Colonic mucosa (tissue), 4 donors: Measurements from ENCODE around the gene SDHB. TPM values are rescaled to one million over a fixed set of nuclear protein-coding genes. Genes with fewer than 3 reads are reported as not detected.
"Not testable (repeated sequence)": the region's sequence is repeated elsewhere in the genome, so short reads cannot be mapped to it uniquely, and the experiment has no call there.

Source experiments
- DNase-seq: peaks from one replicate; pipeline ENCODE4 v3.0.0-alpha.2; 2020
- H3K27ac ChIP-seq: fragments of 200-600 bp; one replicate; pipeline ENCODE4 v1.8.0; 2021
- H3K27me3 ChIP-seq: fragments of 200-600 bp; one replicate; pipeline ENCODE4 v1.8.0; 2021
- H3K36me3 ChIP-seq: fragments of 200-600 bp; one replicate; pipeline ENCODE4 v1.8.0; 2021
- H3K4me1 ChIP-seq: fragments of 200-600 bp; one replicate; pipeline ENCODE4 v1.8.0; 2021; ENCODE audit warnings: mild to moderate bottlenecking
- H3K4me3 ChIP-seq: fragments of 200-600 bp; one replicate; pipeline ENCODE4 v1.8.0; 2021
- H3K9ac ChIP-seq, 2 donors: one replicate each; pipeline ENCODE4 v1.7.0; 2013; ENCODE audit warnings: control low read depth in 2 of 2, low read depth in 2 of 2, low read length in 2 of 2
- H3K9me3 ChIP-seq: fragments of 200-600 bp; one replicate; pipeline ENCODE4 v1.8.0; 2021
- intact Hi-C: fragments of 100-400 bp; cut with DNase I; formaldehyde crosslinking; loops from one replicate; pipeline ENCODE4 v1.14.1; 2022
- total RNA-seq, 2 donors: library from RNA; stranded (reverse); fragmentation: NEBNext Ultra II Directional in 1 of 2; extraction: Animal tissue kit (Norgen Biotek cat#: 25700) in 1 of 2; gene quantifications; one replicate each; pipeline ENCODE4 v1.2.1, GENCODE V29; 2021
- TF ChIP-seq, protein P1 (sequence below): fragments of 200-600 bp; IDR thresholded peaks from one replicate; pipeline ENCODE4 v1.8.0; 2022; ENCODE audit warnings: antibody characterized with exemption, mild to moderate bottlenecking
- donor health status: healthy.
- donor health status: DM: no; HTN: no; CAD: no.
- donor health status: DM: no; HTN: no; CAD: no.

SDHB gene
- total RNA-seq, 2 donors from 2014 or later, result 208 to 229 TPM

GRCh38 chr1:17067465-17068240 is 13.8 kb upstream of the SDHB start:
- H3K27me3 ChIP-seq, result no peaks in the 10 kb centered on the region
- no peak for DNase-seq
- H3K4me3 ChIP-seq, result no peak overlapping the region
- H3K27ac ChIP-seq, result no peak overlapping the region
- H3K4me1 ChIP-seq, result no peaks in the 10 kb centered on the region
- H3K36me3 ChIP-seq, result no peaks in the 10 kb centered on the region
- no peak overlapping the region for H3K9ac ChIP-seq
- TF ChIP-seq, protein P1, sequence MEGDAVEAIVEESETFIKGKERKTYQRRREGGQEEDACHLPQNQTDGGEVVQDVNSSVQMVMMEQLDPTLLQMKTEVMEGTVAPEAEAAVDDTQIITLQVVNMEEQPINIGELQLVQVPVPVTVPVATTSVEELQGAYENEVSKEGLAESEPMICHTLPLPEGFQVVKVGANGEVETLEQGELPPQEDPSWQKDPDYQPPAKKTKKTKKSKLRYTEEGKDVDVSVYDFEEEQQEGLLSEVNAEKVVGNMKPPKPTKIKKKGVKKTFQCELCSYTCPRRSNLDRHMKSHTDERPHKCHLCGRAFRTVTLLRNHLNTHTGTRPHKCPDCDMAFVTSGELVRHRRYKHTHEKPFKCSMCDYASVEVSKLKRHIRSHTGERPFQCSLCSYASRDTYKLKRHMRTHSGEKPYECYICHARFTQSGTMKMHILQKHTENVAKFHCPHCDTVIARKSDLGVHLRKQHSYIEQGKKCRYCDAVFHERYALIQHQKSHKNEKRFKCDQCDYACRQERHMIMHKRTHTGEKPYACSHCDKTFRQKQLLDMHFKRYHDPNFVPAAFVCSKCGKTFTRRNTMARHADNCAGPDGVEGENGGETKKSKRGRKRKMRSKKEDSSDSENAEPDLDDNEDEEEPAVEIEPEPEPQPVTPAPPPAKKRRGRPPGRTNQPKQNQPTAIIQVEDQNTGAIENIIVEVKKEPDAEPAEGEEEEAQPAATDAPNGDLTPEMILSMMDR, result no peak
- no peaks in the 10 kb centered on the region for H3K9me3 ChIP-seq
- intact Hi-C loops, result no loop called here

GRCh38 chr1:17067069-17067426 is 13.2 kb upstream of the SDHB start:
- Histone ChIP-seq H3K27ac (no peak overlapping the region), H3K9ac (no peak overlapping the region), H3K4me1 (no peaks in the 10 kb centered on the region), H3K27me3 (no peaks in the 10 kb centered on the region), H3K4me3 (no peak overlapping the region), H3K36me3 (no peaks in the 10 kb centered on the region), H3K9me3 (no peaks in the 10 kb centered on the region)
- intact Hi-C loops, result no loop called here
- TF ChIP-seq, protein P1, result no peak
- DNase-seq, result no peak

GRCh38 chr1:17066361-17067068 is 12.7 kb upstream of the SDHB start:
- no peak for DNase-seq
- intact Hi-C loops, result no loop called here
- Histone ChIP-seq H3K36me3 (no peaks in the 10 kb centered on the region), H3K27ac (no peak overlapping the region), H3K4me1 (no peaks in the 10 kb centered on the region), H3K27me3 (no peaks in the 10 kb centered on the region), H3K9ac (no peak overlapping the region), H3K4me3 (no peak overlapping the region), H3K9me3 (no peaks in the 10 kb centered on the region)
- TF ChIP-seq, protein P1, result no peak

DNA sequence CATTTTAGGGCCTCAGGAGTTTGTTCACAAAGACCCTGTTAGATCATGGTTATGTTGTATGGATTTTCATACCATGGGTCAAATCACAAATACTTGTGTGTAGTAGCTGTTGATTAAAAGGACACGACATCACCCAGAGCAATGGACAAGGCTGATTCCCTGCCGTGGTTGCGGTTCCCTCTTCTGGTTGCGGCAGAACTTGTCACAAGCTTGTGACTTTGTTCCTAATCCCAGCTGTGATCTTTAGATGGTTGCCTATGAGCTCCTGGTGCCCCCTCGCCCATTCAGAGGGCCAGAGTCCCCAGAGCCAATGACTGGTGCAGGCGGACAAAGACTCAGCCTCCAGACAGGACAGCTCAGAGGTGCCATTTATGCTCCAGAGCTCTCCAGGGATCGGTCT is 11.8 kb upstream of the SDHB start:
- no peak overlapping the region for H3K9ac ChIP-seq
- H3K36me3 ChIP-seq, result no peaks in the 10 kb centered on the region
- intact Hi-C loops, result no loop called here
- H3K27ac ChIP-seq, result no peak overlapping the region
- H3K4me1 ChIP-seq, result no peaks in the 10 kb centered on the region
- H3K27me3 ChIP-seq, result no peaks in the 10 kb centered on the region
- no peaks in the 10 kb centered on the region for H3K9me3 ChIP-seq
- no peak for DNase-seq
- H3K4me3 ChIP-seq, result no peak overlapping the region
- TF ChIP-seq, protein P1, result no peak

- H3K9me3 ChIP-seq, H3K4me3 ChIP-seq, H3K27ac ChIP-seq, H3K27me3 ChIP-seq, H3K9ac ChIP-seq, H3K36me3 ChIP-seq, H3K4me1 ChIP-seq, DNase-seq: not testable (repeated sequence)
- intact Hi-C loops, result loop anchor here (5.0 kb wide), 1 partner anchor 60 kb away; no protein-coding TSS in a partner anchor
Observed at GRCh38 chr1:17062751-17063150, 8.9 kb upstream of the SDHB start.

DNA sequence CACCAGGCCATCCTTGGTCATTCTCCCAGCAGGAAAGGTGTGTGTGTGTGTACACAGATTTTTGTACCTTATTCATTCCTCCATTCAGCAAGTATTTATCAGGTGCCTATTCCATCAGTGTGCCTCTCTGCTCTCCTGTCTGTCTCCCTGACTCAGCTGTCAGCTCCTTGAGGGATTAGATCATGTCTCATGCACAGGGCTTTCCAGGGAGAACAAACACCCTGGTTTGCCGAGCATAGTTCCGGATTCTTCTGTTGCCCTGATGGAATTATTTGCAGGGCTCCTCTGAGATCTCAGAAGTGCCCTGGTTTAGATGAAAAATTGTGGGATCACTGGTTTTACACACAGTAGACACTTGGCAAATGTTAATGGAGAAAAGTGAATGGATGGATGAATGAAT is 8.1 kb upstream of the SDHB start:
- no peak for DNase-seq
- H3K36me3 ChIP-seq, result no peaks in the 10 kb centered on the region
- TF ChIP-seq, protein P1, result no peak
- no peak overlapping the region for H3K9ac ChIP-seq
- H3K9me3 ChIP-seq, result no peaks in the 10 kb centered on the region
- no peak overlapping the region for H3K27ac ChIP-seq
- H3K4me3 ChIP-seq, result no peak overlapping the region
- H3K4me1 ChIP-seq, result no peaks in the 10 kb centered on the region
- intact Hi-C loops, result loop anchor here (5.0 kb wide), 1 partner anchor 60 kb away; no protein-coding TSS in a partner anchor
- no peaks in the 10 kb centered on the region for H3K27me3 ChIP-seq
